ENCODE data around the gene ZEB1.
"Not testable (repeated sequence)": the region's sequence is repeated elsewhere in the genome, so short reads cannot be mapped to it uniquely, and the experiment has no call there.

Gene ZEB1

GRCh38 chr10:31515819-31516402 is 196.9 kb downstream of the ZEB1 start:
- no peak for DNase-seq

- no peak for DNase-seq
Observed at GRCh38 chr10:31520986-31521831, 202.2 kb downstream of the ZEB1 start.

GRCh38 chr10:31522820-31523219 is 203.8 kb downstream of the ZEB1 start:
- no peak for DNase-seq

- no peak for DNase-seq
Observed at GRCh38 chr10:31524460-31524859, 205.4 kb downstream of the ZEB1 start.

GRCh38 chr10:31526178-31526577 is 207.2 kb downstream of the ZEB1 start:
- DNase-seq: no peak

GRCh38 chr10:31526681-31527080 is 207.7 kb downstream of the ZEB1 start:
- DNase-seq: no peak

- no peak for DNase-seq
Observed at GRCh38 chr10:31528831-31529230, 209.8 kb downstream of the ZEB1 start.

GRCh38 chr10:31536302-31536701 is 217.3 kb downstream of the ZEB1 start:
- no peak for DNase-seq

- DNase-seq: no peak
Observed at GRCh38 chr10:31549896-31550295, 230.9 kb downstream of the ZEB1 start.

- no peak for DNase-seq
Observed at GRCh38 chr10:31554556-31554955, 235.5 kb downstream of the ZEB1 start.

GRCh38 chr10:31557854-31558253 is 238.8 kb downstream of the ZEB1 start:
- no peak for DNase-seq

GRCh38 chr10:31568252-31568861 is 249.3 kb downstream of the ZEB1 start:
- not testable (repeated sequence) for DNase-seq

GRCh38 chr10:31574577-31574976 is 255.6 kb downstream of the ZEB1 start:
- no peak for DNase-seq

- DNase-seq: peak in 1 of 2 experiments; percentile 58
Observed at GRCh38 chr10:31578181-31578852, 259.3 kb downstream of the ZEB1 start.

GRCh38 chr10:31578951-31579350 is 259.9 kb downstream of the ZEB1 start:
- DNase-seq: no peak

Data from NCI-H524 (cell line).